GM19240 (cell line): ENCODE data around the gene TMC8.
"Not testable (repeated sequence)": the region's sequence is repeated elsewhere in the genome, so short reads cannot be mapped to it uniquely, and the experiment has no call there.

Experiments used
- DNase-seq: peaks from one replicate; pipeline ENCODE4 v3.0.0; 2011; ENCODE audit warnings: low spot score; ENCODE audit not compliant: insufficient read length

The TMC8 gene

GRCh38 chr17:78130437-78131101, at the start of gene TMC8:
TMC8 (plus strand) TSS chr17:78130771; CDS start chr17:78131589, 818 bp downstream.
- DNase-seq = no peak

- no peak for DNase-seq
Observed at GRCh38 chr17:78081551-78081950, 49.0 kb upstream of the TMC8 start.

- not testable (repeated sequence) for DNase-seq
Observed at GRCh38 chr17:78082355-78082872, 48.2 kb upstream of the TMC8 start.

GRCh38 chr17:78082988-78083387, 47.6 kb upstream of the TMC8 start:
- DNase-seq = no peak

GRCh38 chr17:78086740-78087139, 43.8 kb upstream of the TMC8 start:
- no peak for DNase-seq

- no peak for DNase-seq
Observed at GRCh38 chr17:78088529-78088928, 42.0 kb upstream of the TMC8 start.

- DNase-seq = no peak
Observed at GRCh38 chr17:78089576-78090281, 40.8 kb upstream of the TMC8 start.

GRCh38 chr17:78092794-78093324, 37.7 kb upstream of the TMC8 start:
- DNase-seq = no peak

- no peak for DNase-seq
Observed at GRCh38 chr17:78095035-78095434, 35.5 kb upstream of the TMC8 start.

- DNase-seq = no peak
Observed at GRCh38 chr17:78096093-78096492, 34.5 kb upstream of the TMC8 start.

- DNase-seq = no peak
Observed at GRCh38 chr17:78101112-78101511, 29.5 kb upstream of the TMC8 start.

GRCh38 chr17:78101542-78101941, 29.0 kb upstream of the TMC8 start:
- DNase-seq = no peak

- DNase-seq = no peak
Observed at GRCh38 chr17:78103311-78103710, 27.3 kb upstream of the TMC8 start.

GRCh38 chr17:78104540-78104941, 26.0 kb upstream of the TMC8 start:
- DNase-seq = no peak

GRCh38 chr17:78105101-78105500, 25.5 kb upstream of the TMC8 start:
- no peak for DNase-seq

- DNase-seq = no peak
Observed at GRCh38 chr17:78105551-78105950, 25.0 kb upstream of the TMC8 start.

- DNase-seq = no peak
Observed at GRCh38 chr17:78106211-78106610, 24.4 kb upstream of the TMC8 start.

GRCh38 chr17:78107457-78107856, 23.1 kb upstream of the TMC8 start:
- DNase-seq = no peak

GRCh38 chr17:78107976-78108725, 22.4 kb upstream of the TMC8 start:
- DNase-seq = no peak

- no peak for DNase-seq
Observed at GRCh38 chr17:78108726-78109488, 21.7 kb upstream of the TMC8 start.

GRCh38 chr17:78109489-78109761, 21.1 kb upstream of the TMC8 start:
- no peak for DNase-seq
